GM18507 (cell line): ENCODE measurements around the gene UGT1A5.
"Not testable (repeated sequence)": the region's sequence is repeated elsewhere in the genome, so short reads cannot be mapped to it uniquely, and the experiment has no call there.

Experiments used
- DNase-seq: peaks from one replicate; pipeline ENCODE4 v3.0.0; 2011; ENCODE audit warnings: low read depth; ENCODE audit not compliant: insufficient read length; ENCODE audit errors: extremely low spot score
- FAIRE-seq: peaks from 2 replicates; lab custom pipeline; 2011; peaks lifted over from hg19 to GRCh38; lab: Jason Lieb, UNC

Gene UGT1A5

DNA sequence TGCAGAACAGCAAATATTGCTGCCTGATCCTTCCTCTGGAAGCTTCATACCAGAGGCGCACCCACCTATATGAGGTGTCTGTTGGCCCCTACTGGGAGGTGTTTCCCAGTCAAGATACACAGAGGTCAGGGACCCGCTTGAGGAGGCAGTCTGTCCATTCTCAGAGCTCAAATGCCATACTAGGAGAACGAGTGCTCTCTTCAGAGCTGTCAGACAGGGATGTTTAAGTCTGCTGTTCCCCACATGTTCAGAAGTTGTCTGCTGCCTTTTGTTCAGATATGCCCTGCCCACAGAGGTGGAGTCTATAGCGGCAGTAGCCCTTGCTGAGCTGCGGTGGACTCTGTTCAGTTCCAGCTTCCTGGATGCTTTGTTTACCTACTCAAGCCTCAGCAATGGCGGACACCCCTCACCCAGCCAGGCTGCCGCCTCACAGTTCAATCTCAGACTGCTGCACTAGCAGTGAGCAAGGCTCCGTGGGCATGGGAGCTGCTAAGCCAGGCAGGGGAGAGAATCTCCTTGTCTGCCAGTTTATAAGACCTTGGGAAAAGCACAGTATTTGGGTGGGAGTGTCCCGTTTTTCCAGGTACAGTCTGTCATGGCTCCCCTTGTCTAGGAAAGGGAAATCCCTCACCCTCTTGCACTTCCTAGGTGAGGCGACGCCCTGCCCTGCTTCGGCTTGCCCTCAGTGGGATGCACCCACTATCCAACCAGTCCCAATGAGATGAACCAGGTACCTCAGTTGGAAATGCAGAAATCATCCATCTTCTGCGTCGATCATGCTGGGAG is 24.4 kb downstream of the UGT1A5 start:
- not testable (repeated sequence) for DNase-seq, FAIRE-seq

DNA sequence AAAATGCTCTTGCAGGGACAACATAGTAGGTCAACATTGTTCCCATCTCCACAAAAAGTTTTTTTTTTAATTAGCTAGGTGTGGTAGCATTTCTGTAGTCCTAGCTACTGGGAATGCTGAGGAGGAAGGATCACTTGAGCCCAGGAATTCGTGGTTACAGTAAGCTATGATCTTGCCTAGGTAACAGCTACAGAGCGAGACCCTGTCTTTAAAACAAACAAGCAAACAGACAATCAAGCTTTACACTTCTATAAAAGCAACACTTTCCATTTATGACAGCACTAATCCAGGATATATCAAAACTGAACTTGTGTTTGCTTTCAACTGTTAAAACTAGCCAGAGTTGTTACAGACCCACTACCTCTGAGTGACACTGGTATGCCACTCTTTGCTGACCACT is 28.2 kb downstream of the UGT1A5 start:
- FAIRE-seq (no peak), DNase-seq (no peak)

DNA sequence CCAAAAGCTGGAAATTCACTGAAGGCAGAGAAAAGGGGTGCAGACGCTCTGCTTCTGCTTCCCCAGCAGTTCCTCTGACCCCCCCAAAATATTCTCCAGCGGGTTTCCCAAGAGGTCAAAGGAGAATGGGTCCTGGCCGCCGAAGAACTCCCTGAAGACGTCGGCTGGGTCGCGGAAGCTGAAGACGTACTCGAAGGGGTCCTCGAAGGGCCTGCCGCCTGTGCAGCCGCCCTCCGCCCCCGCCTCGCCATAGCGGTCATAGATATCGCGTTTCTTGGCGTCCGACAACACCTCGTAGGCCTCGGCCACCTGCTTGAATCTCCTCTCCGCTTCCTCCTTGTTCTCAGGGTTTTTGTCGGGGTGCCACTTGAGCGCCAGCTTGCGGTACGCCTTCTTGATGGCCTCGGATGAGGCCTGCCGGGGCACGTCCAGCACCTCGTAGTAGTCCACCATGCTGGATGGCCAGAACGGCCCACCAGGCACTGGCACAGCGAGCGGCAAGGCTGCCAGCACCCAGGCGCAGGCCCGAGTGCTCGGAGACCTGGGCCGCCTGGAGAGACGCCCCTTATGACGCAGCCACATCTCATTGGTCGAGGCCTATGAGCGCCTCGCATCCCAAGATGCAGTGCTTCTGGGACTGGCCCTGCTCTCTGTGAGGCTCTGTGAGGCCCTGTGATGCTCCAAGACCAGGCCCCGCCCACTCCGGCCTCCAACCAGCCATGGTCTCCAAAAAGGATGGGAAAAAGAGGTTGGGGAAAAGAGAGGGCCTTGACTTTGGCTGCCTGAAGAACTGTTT is 31.0 kb downstream of the UGT1A5 start:
- no peak for DNase-seq
- FAIRE-seq = no peak

DNA sequence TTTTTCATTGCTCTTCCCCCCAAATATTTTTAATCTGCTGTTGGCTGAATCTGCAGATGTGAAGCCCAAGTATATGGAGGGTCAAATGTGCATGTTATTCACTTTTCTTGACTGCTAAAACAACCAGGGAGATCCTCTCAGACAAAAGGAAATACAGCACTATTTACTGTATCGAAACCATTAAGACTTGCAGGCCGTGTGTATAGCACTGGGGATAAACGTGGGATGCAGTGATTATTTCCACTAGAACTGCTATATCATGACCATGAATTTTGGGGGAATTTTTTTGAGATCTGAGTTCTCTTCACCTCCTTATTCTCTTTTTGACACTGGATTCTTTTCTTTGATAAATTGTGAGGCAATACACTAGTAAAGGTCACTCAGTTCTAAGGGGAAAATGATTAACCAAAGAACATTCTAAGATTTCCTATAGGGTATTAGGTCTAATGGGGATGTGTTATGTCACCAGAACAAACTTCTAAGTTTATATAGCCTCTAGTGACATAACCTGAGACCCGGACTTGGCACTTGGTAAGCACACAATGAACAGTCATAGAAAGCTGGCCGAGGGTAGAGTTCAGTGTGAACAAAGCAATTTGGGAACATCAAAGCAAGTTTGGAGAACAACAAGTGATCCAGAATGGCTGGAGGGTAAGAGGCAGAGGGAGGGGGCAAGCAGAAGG is 32.5 kb downstream of the UGT1A5 start:
- FAIRE-seq = no peak
- DNase-seq = no peak

DNA sequence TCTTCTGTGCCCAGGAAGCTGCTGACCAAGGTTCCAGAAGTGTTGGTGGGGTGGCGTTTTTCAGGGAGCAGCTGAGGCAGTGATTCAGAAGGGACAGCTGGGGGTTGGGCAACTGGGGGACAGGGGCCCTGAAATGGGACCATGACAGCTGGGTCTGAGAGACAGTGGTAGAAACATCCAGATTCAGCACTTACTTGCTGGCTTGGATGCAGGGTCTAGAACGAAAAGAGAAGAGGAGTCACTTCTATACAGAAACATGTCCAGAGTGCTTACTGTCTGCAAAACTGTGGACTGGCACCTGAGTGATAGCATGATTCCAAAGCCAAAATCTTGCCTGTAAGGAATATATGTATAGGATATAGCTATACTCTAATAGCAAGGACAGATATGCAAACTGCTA is 33.1 kb downstream of the UGT1A5 start:
- not testable (repeated sequence) for FAIRE-seq, DNase-seq

DNA sequence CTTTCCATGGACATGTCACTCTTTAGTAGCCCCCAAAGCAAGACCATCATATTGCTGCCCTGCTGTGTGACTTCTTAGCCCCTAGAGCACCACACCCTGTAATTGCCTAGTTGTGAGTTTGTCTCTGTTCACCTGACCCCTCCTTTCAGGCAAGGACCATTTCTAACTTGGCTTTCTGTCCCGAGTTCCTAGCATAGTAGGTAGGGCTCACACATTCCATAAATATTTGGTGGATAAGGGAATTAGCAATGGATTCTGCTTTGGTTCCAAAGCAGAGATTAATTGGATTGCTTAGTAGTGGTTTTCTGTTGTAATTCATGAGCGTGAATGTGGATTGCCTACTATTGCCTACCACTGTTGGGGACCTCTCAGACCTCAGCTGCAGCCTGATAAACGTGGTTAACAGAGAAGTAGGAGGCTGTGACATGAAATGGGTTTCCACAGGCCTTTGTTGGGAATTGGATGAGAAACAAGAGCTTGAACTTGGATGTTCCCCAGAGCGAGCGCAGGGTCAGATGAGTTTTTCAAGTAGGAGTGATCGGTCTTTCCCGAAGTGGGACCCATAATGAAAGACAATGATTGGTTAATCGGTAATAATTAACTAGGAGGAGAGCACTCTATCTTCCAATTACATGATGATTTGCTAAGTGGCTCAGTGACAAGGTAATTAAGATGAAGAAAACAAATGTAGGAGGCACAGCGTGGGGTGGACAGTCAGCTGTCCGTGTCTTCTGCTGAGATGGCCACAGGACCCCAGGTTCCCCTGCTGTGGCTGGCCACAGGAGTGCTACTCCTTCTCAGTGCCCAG is 34.0 kb downstream of the UGT1A5 start:
- no peak for DNase-seq
- no peak for FAIRE-seq

DNA sequence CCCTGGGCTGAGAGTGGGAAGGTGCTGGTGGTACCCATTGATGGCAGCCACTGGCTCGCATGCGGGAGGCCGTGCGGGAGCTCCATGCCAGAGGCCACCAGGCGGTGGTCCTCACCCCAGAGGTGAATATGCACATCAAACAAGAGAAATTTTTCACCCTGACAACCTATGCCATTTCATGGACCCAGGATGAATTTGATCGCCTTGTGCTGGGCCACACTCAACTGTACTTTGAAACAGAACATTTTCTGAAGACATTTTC is 34.5 kb downstream of the UGT1A5 start:
- DNase-seq (no peak), FAIRE-seq (no peak)

DNA sequence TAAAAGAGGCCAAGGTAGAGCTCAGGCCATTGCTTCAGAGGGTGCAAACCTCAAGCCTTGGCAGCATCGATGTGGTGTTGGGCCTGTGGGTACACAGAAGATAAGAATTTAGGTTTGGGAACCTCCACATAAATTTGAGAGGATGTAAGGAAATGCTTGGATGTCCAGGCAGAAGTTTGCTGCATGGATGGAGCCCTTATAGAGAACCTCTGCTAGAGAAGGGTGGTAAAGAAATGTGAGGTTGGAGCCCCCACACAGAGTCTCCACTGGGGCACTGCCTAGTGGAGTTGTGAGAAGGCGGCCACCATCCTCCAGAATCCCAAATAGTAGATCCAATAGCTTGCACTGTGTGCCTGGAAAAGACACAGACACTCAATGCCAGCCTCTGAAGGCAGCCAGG is 38.0 kb downstream of the UGT1A5 start:
- FAIRE-seq, DNase-seq: not testable (repeated sequence)

DNA sequence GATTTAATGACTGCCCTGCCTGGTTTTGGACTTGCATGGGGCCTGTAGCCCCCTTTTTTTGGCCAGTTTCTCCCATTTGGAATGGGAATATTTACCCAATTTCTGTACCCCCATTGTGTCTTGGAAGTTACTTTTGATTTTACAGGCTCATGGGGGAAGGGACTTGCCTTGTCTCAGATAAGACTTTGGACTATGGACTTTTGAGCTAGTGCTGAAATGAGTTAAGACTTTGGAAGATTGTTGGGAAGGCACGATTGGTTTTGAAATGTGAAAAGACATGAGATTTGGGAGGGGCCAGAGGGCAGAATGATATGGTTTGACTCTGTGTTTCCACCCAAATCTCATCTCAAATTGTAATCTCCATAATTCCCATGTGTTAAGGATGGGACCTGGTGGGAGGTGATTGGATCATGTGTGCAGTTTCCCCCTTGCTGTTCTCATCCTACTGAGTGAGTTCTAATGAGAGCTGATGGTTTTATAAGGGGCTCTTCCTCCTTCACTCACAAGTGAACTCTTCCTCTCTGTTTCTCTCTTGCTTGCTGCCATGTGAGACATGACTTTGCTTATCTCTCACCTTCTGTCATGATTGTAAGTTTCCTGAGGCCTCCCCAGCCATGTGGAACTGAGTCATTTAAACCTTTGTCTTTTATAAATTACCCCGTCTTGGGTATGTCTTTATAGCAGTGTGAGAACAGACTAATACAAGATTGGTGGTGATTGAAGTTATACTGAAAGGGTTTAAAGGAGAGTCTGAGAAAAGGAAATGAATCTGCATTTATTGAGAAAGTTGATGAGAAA is 38.7 kb downstream of the UGT1A5 start:
- DNase-seq, FAIRE-seq: not testable (repeated sequence)

DNA sequence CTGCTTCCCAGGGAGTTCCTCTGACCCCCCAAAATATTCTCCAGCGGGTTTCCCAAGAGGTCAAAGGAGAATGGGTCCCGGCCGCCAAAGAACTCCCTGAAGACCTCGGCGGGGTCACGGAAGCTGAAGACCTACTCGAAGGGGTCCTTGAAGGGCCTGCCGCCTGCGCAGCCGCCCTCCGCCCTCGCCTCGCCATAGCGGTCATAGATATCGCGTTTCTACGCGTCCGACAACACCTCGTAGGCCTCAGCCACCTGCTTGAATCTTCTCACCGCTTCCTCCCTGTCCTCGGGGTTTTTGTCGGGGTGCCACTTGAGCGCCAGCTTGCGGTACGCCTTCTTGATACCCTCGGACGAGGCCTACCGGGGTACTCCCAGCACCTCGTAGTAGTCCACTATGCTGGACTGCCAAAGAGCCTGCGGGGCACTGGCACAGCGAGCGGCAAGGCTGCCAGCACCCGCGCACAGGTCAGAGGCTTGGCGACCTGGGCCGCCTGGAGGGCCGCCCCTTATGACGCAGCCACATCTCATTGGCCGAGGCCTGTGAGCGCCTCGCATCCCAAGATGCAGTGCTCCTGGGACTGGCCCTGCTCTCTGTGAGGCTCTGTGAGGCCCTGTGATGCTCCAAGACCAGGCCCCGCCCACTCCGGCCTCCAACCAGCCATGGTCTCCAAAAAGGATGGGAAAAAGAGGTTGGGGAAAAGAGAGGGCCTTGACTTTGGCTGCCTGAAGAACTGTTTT is 42.3 kb downstream of the UGT1A5 start:
- DNase-seq (no peak), FAIRE-seq (no peak)

DNA sequence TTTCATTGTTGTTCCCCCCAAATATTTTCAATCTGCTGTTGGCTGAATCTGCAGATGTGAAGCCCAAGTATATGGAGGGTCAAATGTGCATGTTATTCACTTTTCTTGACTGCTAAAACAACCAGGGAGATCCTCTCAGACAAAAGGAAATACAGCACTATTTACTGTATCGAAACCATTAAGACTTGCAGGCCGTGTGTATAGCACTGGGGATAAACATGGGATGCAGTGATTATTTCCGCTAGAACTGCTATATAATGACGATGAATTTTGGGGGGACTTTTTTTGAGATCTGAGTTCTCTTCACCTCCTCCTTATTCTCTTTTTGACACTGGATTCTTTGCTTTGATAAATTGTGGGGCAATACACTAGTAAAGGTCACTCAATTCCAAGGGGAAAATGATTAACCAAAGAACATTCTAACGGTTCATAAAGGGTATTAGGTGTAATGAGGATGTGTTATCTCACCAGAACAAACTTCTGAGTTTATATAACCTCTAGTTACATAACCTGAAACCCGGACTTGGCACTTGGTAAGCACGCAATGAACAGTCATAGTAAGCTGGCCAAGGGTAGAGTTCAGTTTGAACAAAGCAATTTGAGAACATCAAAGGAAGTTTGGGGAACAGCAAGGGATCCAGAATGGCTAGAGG is 43.8 kb downstream of the UGT1A5 start:
- FAIRE-seq = no peak
- no peak for DNase-seq

DNA sequence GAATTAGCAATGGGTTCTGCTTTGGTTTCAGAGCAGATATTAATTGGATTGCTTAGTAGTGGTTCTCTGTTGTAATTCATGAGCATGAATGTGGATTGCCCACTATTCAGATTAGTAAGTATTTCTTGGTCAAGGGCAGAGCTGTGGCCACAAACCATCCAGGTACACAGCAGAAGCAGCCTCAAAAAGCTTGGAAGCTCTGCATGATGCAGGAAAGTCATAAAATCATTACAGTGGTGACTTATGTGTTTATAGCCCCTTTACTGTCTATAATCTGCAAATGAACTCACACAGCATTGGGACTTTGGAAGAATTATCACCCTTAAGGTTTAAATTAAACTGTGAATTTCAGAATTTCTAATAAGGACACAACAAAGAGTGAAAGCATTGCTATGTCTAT is 45.4 kb downstream of the UGT1A5 start:
- FAIRE-seq = no peak

DNA sequence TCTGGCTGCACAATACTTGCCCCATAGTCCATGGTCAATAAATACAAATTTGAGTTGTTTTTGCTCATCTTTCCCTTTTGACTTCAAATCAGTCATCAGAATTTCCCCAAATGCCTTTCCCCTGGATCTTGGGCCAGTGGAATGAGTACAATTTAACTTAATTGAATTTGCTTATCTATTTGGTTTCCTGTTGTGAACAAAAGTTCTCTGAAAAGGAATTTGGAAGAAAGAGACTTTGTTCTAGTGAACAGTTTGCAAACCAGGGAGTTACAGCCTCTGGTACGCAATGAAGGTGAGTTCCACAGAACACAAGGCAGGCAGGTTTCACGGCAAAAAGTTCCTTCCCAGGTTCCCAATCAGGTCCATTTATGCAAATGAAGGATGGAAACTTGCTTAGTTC is 46.1 kb downstream of the UGT1A5 start:
- FAIRE-seq (no peak), DNase-seq (no peak)

More for the DNA sequence above, 45.4 kb downstream of the UGT1A5 start:
- no peak for DNase-seq

DNA sequence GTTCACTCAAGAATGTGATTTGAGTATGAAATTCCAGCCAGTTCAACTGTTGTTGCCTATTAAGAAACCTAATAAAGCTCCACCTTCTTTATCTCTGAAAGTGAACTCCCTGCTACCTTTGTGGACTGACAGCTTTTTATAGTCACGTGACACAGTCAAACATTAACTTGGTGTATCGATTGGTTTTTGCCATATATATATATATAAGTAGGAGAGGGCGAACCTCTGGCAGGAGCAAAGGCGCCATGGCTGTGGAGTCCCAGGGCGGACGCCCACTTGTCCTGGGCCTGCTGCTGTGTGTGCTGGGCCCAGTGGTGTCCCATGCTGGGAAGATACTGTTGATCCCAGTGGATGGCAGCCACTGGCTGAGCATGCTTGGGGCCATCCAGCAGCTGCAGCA is 47.3 kb downstream of the UGT1A5 start, which contains the start of gene UGT1A1:
Gene UGT1A1 (plus strand): TSS at position 228 of the 400 bp plus-strand sequence. CDS start 18 bp downstream, at position 246.
- no peak for FAIRE-seq
- DNase-seq = no peak

DNA sequence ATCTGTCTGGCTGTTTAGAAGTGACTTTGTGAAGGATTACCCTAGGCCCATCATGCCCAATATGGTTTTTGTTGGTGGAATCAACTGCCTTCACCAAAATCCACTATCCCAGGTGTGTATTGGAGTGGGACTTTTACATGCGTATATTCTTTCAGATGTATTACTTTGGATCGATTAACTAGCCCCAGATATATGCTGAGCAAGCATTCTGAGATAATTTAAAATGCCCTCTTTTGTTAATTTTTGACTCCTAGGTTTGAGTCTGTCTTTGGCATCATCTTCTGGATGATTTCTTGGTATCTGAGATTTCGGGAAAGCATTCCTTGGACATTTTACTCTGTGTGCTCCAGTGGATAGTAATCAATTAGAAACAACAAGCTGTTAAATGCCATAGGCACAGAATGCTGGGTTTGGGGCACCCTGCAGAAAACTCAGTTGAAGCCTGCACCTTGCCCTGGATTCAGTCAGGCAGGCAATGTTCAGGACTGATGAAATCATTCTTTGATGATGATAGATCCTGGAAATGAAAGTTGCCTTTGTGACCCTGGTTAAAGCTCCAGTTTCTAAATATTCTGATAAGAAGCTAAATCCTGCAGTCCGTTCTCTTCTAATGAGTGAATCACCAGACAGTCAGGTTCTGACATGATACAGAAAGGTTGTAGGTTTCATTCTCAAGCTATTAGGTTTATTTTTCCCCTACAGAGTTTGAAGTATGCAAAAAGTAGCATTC is 48.5 kb downstream of the UGT1A5 start:
- DNase-seq (no peak), FAIRE-seq (no peak)

DNA sequence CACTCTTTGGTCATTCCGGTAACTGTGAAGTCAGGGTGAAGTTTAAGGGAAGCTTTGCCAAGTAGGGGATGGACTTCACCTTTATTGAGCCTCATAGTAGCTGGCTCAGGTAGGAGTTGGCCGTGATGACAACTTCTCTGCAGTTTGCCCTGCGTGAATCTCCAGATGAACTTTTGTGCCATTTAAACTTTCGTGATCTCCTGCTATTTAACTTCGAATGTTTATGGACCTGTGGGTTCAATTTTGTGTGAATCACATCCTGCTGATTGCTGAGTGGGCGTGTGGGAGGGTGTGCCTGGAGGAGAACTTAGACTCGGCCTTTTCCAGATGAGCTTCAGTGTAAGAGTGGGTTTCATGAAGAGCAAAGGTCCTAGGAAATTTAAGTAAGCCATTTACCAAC is 51.6 kb downstream of the UGT1A5 start:
- no peak for DNase-seq
- FAIRE-seq = no peak

DNA sequence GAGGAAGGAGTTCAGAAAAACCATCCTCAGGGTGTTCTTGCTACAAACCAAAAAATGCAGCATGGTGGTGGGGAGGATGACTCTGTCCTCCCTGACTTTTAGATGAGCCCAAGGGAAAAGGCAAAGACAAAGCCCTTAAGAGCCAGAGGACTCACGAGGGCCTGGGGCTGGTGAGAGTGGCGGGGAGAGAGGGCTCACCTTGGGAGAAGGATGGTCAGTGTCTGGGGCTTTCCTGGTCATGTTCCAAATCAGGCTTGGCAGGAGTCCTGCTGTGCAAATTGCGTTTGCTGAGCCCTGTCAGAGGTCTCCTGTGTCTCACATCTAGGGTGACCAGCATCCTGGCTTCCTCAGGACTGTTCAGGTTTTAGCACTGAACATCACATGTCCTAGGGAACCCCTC is 52.1 kb downstream of the UGT1A5 start:
- no peak for FAIRE-seq
- DNase-seq = no peak
